SK-N-SH treated with all-trans-retinoic acid at 6 μM for 48 hours (cell line): ENCODE measurements around the gene KLF11.

ENCODE experiments used
- ARNTL ChIP-seq: fragments of 450-650 bp; formaldehyde crosslinking; IDR thresholded peaks from 2 replicates; pipeline ENCODE4 v1.5.0; 2020; ENCODE audit warnings: low read depth, mild to moderate bottlenecking, moderate library complexity, borderline replicate concordance
- CSDC2 ChIP-seq: fragments of 250-450 bp; sonication (Bioruptor Pico); IDR thresholded peaks from 2 replicates; pipeline ENCODE4 v1.5.0; 2020; ENCODE audit warnings: mild to moderate bottlenecking, moderate library complexity
- GLIS3 ChIP-seq: fragments of 250-450 bp; sonication (Bioruptor Pico); IDR thresholded peaks from 2 replicates; pipeline ENCODE4 v1.5.0; 2020; ENCODE audit warnings: mild to moderate bottlenecking, moderate library complexity
- PATZ1 ChIP-seq: fragments of 250-450 bp; sonication (Bioruptor Pico); IDR thresholded peaks from 2 replicates; pipeline ENCODE4 v1.8.0; 2020; ENCODE audit warnings: mild to moderate bottlenecking, moderate library complexity, borderline replicate concordance
- POU6F1 ChIP-seq: fragments of 250-450 bp; sonication (Bioruptor Pico); IDR thresholded peaks from 2 replicates; pipeline ENCODE4 v1.8.0; 2021; ENCODE audit warnings: low read depth, mild to moderate bottlenecking, moderate library complexity, borderline replicate concordance
- RARB ChIP-seq: fragments of 250-450 bp; sonication (Bioruptor Pico); IDR thresholded peaks from 2 replicates; pipeline ENCODE4 v1.8.0; 2021; ENCODE audit warnings: mild to moderate bottlenecking, moderate library complexity
- ZFP30 ChIP-seq: fragments of 450-650 bp; formaldehyde crosslinking; IDR thresholded peaks from 2 replicates; pipeline ENCODE4 v1.5.0; 2022; ENCODE audit warnings: mild to moderate bottlenecking, moderate library complexity

GRCh38 chr2:10029875-10030223 is 13.5 kb upstream of the KLF11 start:
- TF ChIP-seq PATZ1 (CRISPR knock-in tag) (no peak), CSDC2 (CRISPR knock-in tag) (no peak), POU6F1 (CRISPR knock-in tag) (no peak), ZFP30 (no peak), GLIS3 (CRISPR knock-in tag) (no peak), ARNTL (CRISPR knock-in tag) (no peak), RARB (CRISPR knock-in tag) (no peak)
